Activated effector memory CD4-positive, alpha-beta T cell treated with Interleukin-2 at 50 U/mL for 16 hours (primary cell): ENCODE results near the gene SUFU.

Experiments
- DNase-seq: peaks from one replicate; pipeline ENCODE4 v3.0.0-alpha.2; 2020

The SUFU gene

DNA sequence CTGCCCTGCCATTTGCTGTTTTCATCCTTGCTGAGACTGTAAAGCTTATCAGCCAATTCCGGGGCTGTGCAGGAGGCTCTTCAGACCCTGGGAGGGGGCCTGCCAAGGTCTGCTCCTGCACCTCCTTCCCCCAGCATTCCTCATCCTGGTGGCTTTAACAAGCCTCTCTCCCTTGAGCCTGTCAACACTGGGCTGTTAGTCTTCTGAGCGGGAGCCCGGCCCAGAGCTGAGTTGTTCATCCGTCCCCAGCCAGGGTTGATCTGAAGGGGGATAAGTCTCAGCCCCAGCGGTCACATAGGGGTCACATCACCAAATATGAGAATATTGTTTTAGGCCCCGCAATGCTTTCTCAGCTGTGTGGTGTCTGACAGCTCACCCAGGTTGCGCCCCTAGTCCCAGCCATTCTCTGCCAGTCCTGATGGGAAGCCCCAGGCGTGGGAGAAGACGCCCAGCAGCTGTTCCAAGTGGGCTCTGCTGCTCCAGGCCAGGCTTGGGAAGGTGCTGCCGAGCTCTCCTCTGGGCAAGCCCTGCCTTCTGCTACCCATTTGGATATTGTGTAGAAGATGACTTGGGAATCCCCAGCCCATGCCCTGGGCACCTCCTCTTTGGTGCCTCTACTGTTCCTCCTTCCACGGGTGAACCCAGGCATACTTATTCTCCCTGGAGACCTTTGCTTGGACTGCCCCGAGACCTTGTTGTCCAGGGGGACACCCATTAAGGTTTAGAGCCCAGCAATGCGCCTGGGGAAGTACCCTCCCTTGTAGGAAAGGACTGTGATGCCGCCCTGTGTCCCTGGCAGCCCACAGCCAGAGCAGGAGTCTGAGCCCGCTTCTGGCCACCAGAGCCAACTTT is 117.0 kb downstream of the SUFU start:
- DNase-seq, result no peak

DNA sequence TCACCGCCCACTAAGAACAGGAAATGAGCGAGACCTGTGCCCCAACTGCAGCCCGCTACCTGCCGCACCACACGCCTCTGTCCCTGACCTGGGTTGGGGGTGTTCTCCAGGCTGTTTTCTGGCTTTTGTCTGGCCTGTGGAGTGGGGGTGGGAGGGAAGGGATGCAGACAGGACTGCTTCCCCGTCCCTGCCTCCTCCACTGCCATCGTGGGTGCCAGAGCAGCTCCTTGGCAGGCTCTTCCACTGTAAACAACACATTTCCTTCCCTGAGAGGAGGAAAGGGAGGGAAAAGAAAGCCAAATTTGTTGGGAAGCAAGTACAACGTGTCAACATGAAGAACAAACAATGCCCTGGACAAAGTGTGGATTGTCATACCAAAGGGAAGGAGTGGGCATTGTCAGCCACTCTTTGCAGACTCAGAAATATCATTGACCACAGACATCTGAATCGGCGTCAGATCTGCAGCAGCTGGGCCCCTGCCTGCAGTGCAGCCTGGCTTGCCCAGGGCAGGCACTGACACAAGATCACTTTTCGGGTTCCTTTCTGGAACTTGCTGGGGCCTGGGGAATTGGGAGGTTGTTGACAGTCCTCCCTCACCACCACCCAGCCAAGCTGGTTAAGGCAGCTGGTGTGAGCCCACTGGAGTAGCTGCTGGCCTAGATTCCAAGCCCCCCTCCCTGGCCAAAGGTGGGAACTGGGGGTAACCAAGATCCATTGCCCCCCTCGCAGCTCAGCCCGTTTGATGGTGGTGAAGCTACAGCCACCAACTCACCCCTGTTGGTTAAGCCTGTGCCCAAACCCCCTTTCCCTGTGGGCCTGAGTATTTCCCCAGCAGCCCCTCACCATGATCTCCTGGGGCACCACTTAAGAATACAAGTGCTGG is 117.9 kb downstream of the SUFU start:
- no peak for DNase-seq

GRCh38 chr10:102624094-102624493 is 120.3 kb downstream of the SUFU start:
- no peak for DNase-seq

- no peak for DNase-seq
Observed at GRCh38 chr10:102624751-102625645, 121.2 kb downstream of the SUFU start.

DNA sequence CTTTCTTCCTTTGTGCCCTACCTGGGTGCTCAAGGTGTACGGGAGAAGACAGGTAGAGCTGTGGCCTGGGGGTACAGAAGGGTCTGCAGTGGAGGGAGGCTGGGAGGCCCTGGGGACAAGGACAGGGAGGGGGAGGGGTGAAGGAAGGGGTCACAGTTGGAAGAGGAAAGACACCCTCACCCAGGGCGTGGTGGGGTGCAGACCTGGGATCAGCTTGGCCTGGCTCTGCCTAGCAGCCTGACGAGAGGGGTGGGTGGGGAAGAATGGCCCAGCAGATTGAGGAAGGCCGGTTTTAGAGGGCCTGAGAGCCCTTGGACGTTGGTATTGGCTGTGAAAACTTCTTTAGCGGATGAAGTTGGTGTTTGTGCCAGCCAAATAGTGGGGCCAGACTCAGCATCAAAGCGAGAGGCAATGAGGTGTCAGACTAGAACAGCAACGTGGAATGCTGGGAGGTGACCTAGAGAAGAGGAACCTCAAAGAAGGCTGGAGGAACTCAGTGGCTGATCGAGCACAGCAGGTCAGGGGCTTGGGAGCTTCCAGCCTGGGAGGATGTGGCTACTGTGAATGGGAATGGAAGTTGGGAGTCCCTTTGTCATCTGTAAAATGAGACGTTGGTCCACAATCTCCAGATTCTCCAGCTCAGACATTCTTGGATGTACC is 122.4 kb downstream of the SUFU start:
- DNase-seq, result no peak

GRCh38 chr10:102627291-102627735 is 123.5 kb downstream of the SUFU start:
- no peak for DNase-seq

GRCh38 chr10:102627736-102628293 is 124.0 kb downstream of the SUFU start:
- no peak for DNase-seq

GRCh38 chr10:102628451-102628911 is 124.7 kb downstream of the SUFU start:
- DNase-seq, result no peak

DNA sequence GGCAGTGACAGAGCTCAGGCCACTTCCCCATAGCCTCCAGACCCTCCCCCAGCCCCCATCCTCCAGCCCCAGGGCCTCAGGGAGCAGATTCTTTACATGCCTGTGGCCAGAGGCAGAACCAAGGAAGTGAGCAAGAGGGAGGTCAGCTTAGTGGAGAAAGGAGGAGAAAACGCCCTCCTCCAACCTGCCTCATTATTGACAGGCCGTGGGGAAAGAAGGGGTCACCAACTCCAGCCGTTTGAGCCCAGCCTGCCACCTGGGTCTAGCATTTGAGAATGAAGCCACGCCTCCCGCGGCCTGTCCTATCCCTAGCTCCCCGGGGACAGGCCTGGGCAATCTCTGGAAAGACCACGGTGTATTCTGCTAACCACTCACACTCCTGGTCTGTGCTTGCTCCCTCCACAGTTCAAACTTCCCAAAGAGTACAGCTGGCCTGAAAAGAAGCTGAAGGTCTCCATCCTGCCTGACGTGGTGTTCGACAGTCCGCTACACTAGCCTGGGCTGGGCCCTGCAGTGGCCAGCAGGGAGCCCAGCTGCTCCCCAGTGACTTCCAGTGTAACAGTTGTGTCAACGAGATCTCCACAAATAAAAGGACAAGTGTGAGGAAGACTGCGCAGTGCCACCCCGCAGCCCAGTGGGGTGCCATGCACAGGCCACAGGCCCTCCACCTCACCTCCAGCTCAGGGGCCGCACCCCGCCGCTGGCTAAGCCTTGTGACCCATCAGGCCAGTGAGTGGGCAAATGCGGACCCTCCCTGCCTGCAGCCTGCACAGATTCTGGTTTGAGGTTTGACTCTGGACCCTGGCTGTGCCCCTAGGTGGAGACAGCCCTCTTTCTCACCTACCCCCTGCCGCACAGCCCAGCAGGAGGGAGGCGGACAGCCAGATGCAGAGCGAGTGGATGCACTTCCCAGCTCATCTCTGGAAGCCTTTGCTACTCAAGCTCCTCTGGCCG is 126.2 kb downstream of the SUFU start:
- DNase-seq, result no peak

- no peak for DNase-seq
Observed at GRCh38 chr10:102630663-102631062, 126.9 kb downstream of the SUFU start.

DNA sequence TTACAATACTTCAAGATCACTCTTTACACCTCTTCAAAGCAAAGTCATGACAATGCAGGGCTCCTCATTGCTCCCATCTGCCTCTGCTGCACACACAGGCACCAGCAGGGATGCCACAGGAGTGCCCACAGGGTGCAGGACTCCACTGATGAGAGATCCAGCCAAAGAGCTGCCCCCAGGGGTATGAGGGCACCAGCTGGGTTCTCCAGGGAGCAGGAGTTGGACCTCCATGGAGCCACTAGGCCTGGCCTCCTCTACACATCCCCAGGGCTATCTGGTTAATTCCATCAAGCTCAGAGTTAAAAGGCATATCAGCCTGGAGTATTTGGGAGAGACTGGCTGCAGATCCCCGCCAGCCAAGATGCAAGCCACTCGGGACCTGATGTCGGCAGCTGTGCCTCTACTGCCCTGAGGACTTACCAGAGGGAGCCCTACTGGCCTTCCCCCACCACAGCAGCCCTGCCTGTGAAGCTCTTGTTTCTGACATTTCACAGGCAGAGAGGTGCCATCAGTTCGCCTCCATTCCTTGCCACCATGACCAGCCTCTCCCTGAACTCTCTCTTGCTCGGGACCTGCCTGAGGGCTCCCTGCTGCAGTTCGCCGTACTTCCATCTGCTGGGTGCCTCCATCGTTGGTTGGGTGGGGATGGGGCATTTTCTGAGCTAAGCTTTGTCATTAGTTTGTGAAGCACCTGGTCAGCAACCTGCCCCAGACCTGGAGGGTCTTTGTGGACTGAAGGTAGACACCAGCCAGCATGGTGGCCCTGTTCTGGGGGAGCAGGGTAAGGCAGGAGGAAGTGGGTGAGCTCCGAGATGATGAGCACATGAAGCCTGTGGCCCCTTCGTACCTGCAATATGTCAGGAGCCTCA is 128.0 kb downstream of the SUFU start:
- no peak for DNase-seq

DNA sequence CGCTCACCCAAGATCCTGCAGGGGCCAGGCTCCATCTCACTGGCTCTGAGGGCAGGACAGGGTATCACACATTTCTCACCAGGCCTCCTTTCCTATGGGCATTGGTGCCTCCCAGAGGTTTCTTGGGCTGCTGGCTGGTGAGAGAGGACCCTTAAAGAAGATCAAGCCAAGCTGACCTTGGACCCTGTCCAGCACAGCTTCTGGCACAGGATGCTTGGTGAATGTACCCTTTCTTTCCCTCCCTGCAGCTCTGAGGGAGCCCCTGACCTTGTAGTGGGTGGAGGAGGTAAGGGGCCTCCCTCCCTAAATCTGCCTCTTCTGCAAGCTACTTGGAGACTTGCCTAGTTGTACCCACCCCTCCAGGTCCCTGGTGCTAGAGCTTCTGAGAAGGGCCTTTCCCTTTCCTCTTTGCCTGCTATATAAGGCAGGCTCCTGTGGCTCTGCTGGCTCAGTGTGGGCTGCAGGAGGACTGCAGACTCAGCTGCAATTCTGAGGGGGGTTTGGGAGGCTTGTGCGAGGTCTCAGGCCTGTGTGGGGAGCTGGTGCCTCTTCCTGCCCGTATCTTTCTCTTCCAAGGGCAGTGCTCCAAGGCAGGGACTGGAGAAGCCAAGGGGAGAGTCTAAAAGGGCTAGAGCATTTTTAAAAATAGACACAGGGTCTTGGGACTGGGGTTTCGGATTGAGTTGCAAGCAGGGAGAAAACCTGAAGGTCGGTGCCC is 128.8 kb downstream of the SUFU start:
- no peak for DNase-seq

- DNase-seq, result no peak
Observed at GRCh38 chr10:102633287-102633686, 129.5 kb downstream of the SUFU start.

- no peak for DNase-seq
Observed at GRCh38 chr10:102633848-102634247, 130.1 kb downstream of the SUFU start.

GRCh38 chr10:102634686-102635085 is 130.9 kb downstream of the SUFU start:
- DNase-seq, result no peak

DNA sequence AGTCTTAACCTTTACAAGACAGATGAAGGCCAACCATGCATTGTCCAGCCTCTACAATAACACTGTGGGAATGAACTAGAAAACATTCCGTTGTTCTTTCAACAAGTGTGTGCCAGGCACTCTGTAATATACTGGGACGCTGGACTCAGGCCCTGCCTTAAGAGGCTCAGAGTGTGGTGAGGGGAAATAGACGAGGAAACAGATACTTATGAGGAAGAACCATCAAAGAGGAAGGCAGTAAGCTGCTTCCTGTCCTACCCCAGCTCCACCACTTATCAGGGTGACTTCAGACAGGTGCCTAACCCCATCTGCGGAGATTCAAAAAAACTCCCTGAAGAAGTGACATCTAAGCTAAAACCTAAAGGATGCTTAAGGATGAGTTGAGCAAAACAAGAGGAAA is 131.6 kb downstream of the SUFU start:
- no peak for DNase-seq

DNA sequence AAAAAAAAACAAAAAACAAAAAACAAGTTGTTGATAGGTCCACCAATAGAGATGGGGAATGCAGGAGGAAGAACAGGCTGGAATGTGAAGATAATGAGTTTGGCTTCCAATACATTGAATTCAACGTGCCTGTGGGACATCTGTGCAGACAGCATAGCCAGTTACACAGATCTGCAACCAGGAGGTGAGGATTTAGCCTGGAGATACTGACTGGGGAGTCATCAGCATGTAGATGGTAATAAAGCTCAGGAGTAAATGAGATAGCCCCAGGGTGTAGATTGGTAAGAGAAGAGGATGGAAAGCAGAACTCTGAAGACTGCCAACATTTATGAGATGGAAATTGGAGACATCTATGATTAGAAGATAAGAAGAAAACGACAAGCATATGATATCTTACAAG is 135.8 kb downstream of the SUFU start:
- no peak for DNase-seq

DNA sequence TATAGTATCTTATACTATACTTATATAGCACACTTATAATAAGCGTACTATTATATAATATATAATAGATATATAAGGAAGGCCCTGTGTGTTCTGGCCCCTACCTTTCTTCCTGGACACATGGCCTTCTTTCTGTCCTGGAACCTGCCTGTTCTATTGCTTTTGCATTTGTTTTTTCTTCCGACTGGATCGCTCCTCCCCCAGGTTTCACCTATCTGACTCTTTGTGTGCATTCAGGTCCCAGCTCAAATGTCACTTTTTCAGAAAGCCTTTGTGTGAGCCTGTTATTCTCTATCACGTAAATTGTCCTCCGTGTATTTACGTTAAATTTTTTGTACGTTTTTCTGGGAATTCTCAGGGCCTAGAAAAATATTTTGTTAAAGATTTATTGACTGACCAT is 137.6 kb downstream of the SUFU start:
- DNase-seq, result no peak
